Adrenal gland (tissue), 5 donors: Measurements from ENCODE around the gene TANC1.

ENCODE experiments used
- CTCF ChIP-seq, 6 experiments: fragments of 450-650 bp in 4 of 6; fragments of 200-600 bp in 2 of 6; sonication (generic) in 1 of 6; IDR thresholded peaks; 1 replicate in 5 of 6; 2 replicates in 1 of 6; pipeline versions ENCODE4 v1.5.1 to v1.8.0; 2016 to 2021; ENCODE audit warnings: antibody characterized with exemption in 6 of 6, mild to moderate bottlenecking in 2 of 6, moderate library complexity in 1 of 6
- POLR2A ChIP-seq, 2 donors: fragments of 450-650 bp; IDR thresholded peaks; one replicate each; pipeline ENCODE4 v1.6.1; 2017; ENCODE audit warnings: antibody characterized with exemption in 2 of 2, mild to moderate bottlenecking in 2 of 2, moderate library complexity in 1 of 2
- donor health status: DM: no; HTN: no; CAD: no.

- TF ChIP-seq CTCF (IDR thresholded peaks at IDR 0.05) (no peak), POLR2A (IDR thresholded peaks at IDR 0.05) (no peak)
Measured at GRCh38 chr2:158984604-158985135, 16.2 kb downstream of the TANC1 start.
